A172 (cell line): ENCODE results near the gene NES. TPM values are rescaled to one million over a fixed set of nuclear protein-coding genes. Genes with fewer than 3 reads are reported as not detected.

Experiments
- DNase-seq: peaks from one replicate; pipeline ENCODE4 v3.0.0-alpha.2; 2015; ENCODE audit warnings: low spot score
- total RNA-seq: library from RNA; depleted of rRNA; stranded (reverse); fragments of >200 nt; shearing (Covaris generic); gene quantifications from 2 replicates; pipeline ENCODE4 v1.2.3, GENCODE V29; 2014; rRNA removed

NES gene
- total RNA-seq, 1 experiment from 2014 or later, result 60.4 TPM

DNA sequence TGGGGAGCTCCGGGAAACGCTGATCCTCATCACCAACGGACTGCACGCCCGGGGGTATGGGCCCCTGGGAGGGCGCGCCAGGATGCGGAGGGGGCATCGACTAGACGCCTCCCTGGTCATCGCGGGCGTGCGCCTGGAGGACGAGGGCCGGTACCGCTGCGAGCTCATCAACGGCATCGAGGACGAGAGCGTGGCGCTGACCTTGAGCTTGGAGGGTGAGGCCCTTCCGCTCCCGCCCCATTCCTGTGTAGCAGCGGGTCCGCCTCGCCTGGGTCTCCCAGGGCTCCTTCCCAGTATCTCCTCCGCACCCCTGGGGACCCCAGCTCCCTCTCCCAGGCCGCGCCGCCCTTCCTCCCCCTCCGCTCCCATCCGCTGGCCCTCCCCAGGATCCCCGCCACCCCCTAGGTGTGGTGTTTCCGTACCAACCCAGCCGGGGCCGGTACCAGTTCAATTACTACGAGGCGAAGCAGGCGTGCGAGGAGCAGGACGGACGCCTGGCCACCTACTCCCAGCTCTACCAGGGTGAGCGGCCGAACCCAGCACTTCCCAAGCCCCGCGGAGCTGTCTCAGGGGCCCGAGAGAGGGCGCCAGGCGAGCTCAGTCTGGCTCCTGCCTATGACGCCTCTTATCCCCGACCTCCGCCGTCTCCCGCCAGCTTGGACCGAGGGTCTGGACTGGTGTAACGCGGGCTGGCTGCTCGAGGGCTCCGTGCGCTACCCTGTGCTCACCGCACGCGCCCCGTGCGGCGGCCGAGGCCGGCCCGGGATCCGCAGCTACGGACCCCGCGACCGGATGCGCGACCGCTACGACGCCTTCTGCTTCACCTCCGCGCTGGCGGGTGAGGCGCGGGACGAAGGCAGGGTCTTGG is 53.0 kb downstream of the NES start:
- no peak for DNase-seq

DNA sequence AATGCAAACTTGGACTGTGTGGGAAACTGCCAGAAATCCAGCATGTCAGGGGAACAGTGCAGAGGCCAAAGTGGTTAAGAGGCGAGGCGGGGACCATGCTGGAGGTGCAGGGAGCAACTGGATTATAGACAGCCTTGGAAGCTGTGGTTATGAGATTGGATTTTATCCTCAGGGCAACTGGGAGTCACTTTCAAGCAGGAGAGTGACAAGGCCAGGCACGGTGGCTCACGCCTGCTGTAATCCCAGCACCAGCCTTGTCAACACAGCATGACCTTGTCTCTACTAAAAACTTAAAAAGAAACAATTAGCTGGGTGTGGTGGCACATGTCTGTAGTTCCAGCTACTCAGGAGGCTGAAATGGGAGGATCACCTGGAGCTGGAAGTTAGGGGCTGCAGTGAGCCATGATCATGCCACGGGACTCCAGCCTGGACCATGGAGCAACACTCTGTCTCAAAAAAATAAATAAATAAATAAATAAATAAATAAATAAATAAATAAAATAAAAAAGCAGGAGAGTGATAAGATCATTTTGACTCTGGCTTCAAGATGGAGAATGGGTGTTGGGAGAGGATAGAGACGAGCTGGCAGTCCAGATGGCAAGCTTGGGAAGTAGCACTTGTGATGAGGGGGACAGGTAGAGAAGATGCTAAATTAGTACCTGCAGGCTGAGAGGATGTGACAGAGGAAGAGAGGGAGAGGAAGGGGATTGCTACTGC is 54.5 kb downstream of the NES start:
- DNase-seq, result no peak

DNA sequence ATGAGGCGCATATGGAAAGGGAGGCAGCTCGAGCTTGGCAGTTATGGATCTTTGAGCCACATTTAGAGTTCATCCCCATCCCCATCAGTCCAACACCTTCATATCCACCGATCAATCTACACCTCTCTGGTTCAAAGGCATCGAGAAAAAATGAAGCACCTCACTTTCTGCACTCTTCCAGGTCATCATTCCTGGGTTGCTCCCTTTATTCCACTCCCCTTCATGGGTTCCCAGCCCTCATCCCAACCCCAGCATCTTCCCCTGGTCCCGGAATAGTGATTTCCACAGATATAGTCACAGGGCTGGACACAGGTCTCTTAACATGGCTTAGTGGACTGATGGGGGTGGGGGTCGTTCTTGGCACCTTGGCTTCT is 57.6 kb downstream of the NES start:
- no peak for DNase-seq

GRCh38 chr1:156618853-156619581 is 58.2 kb downstream of the NES start, which contains the start of gene HAPLN2:
Gene HAPLN2, plus strand, starts transcription at chr1:156619415. Its CDS starts 4,076 bp downstream, at chr1:156623491.
- no peak for DNase-seq

Other genes with a start within 250 kb of the NES start
- 14.6 and 22.2 TPM in 2 replicates for gene MEF2D, start 176.6 kb downstream of the NES start, total RNA-seq
- 58.9 and 66.2 TPM in 2 replicates for gene IQGAP3, start 104.8 kb downstream of the NES start, total RNA-seq
- not detected in 2 replicates for gene TTC24, start 97.7 kb downstream of the NES start, total RNA-seq
- 174 and 204 TPM in 2 replicates for gene NAXE, start 85.6 kb downstream of the NES start, total RNA-seq
- 53.1 and 54.1 TPM in 2 replicates for gene GPATCH4, start 75.9 kb downstream of the NES start, total RNA-seq
- gene HAPLN2, start 58.0 kb downstream of the NES start, total RNA-seq, result 0.26 TPM in 1 of 2 replicates, not detected in the other
- gene BCAN, start 35.3 kb downstream of the NES start, total RNA-seq, result not detected in 2 replicates
- gene CRABP2, start 28.2 kb upstream of the NES start, total RNA-seq, result 5.4 and 6.3 TPM in 2 replicates
- 4.9 and 5.7 TPM in 2 replicates for gene METTL25B, start 51.1 kb upstream of the NES start, total RNA-seq
- gene ISG20L2, start 51.4 kb upstream of the NES start, total RNA-seq, result 18.9 and 25.6 TPM in 2 replicates
- gene MRPL24, start 63.7 kb upstream of the NES start, total RNA-seq, result 133 and 138 TPM in 2 replicates
- gene HDGF, start 74.3 kb upstream of the NES start, total RNA-seq, result 430 and 446 TPM in 2 replicates
- 40.3 and 51.5 TPM in 2 replicates for gene PRCC, start 90.1 kb upstream of the NES start, total RNA-seq
- gene SH2D2A, start 139.4 kb upstream of the NES start, total RNA-seq, result 0.09 TPM in 1 of 2 replicates, not detected in the other
- not detected in 2 replicates for gene INSRR, start 181.7 kb upstream of the NES start, total RNA-seq
- gene NTRK1, start 183.5 kb upstream of the NES start, total RNA-seq, result 0.16 and 0.24 TPM in 2 replicates
- 2.8 and 3.1 TPM in 2 replicates for gene PEAR1, start 216.3 kb upstream of the NES start, total RNA-seq
- gene LRRC71, start 243.2 kb upstream of the NES start, total RNA-seq, result not detected in 2 replicates